ENCODE measurements around the gene OR10H5. TPM values are rescaled to one million over a fixed set of nuclear protein-coding genes. Genes with fewer than 3 reads are reported as not detected.
"Not testable (repeated sequence)": the region's sequence is repeated elsewhere in the genome, so short reads cannot be mapped to it uniquely, and the experiment has no call there.

The OR10H5 gene
- total and polyA plus RNA-seq, 11 donors = not detected

- Histone ChIP-seq H3K27ac (no peak overlapping the region), H3K9me3 (no peaks in the 10 kb centered on the region), H3K4me3 (no peak overlapping the region), H3K4me1 (peaks cover 0 to 10% (median 0%) of the 10 kb centered on the region in 12 donors), H3K36me3 (no peaks in the 10 kb centered on the region), H3K27me3 (peaks cover 0 to 5% (median 0%) of the 10 kb centered on the region in 9 donors)
- no peak for ATAC-seq
- intact Hi-C loops (cut with DNase I) = no loop called here
- DNase-seq = no peak
- 57 to 63% (median 62%) methylated on average over 10 to 11 of the region's 11 CpGs for WGBS, 4 donors
- no peak for TF ChIP-seq POLR2A (IDR thresholded peaks at IDR 0.05)
- TF ChIP-seq CTCF (IDR thresholded peaks at IDR 0.05) = no peak
Observed at GRCh38 chr19:15841875-15842569, 54.6 kb downstream of the OR10H5 start.

GRCh38 chr19:15843203-15843893 lies 55.9 kb downstream of the OR10H5 start:
- intact Hi-C loops (cut with DNase I) = no loop called here
- Histone ChIP-seq H3K27ac (no peak overlapping the region), H3K4me1 (no peaks in the 10 kb centered on the region), H3K4me3 (no peak overlapping the region), H3K36me3 (no peaks in the 10 kb centered on the region), H3K27me3 (peaks cover 0 to 7% (median 0%) of the 10 kb centered on the region in 9 donors), H3K9me3 (no peaks in the 10 kb centered on the region)
- DNase-seq = no peak
- no peak for ATAC-seq
- 58 to 64% (median 62%) methylated on average over 5 of the region's 5 CpGs for whole genome bisulfite sequencing, 4 donors
- TF ChIP-seq POLR2A (IDR thresholded peaks at IDR 0.05) = no peak
- TF ChIP-seq CTCF (IDR thresholded peaks at IDR 0.05) = no peak

- H3K4me3 ChIP-seq; ATAC-seq; H3K27ac ChIP-seq; intact Hi-C loops (cut with DNase I); DNase-seq; H3K36me3 ChIP-seq; H3K4me1 ChIP-seq; H3K27me3 ChIP-seq; H3K9me3 ChIP-seq: not testable (repeated sequence)
- WGBS, 4 donors = 54 to 66% (median 64%) methylated on average over 8 of the region's 8 CpGs
Observed at GRCh38 chr19:15843894-15844222, 56.4 kb downstream of the OR10H5 start.

GRCh38 chr19:15846923-15847322 lies 59.5 kb downstream of the OR10H5 start:
- H3K27me3 ChIP-seq = peaks cover 0 to 9% (median 0%) of the 10 kb centered on the region in 9 donors
- DNase-seq (no peak), ATAC-seq (no peak)
- no peaks in the 10 kb centered on the region for H3K4me1 ChIP-seq
- no peak for TF ChIP-seq POLR2A (IDR thresholded peaks at IDR 0.05)
- TF ChIP-seq CTCF (IDR thresholded peaks at IDR 0.05) = no peak
- H3K9me3 ChIP-seq = no peaks in the 10 kb centered on the region
- H3K4me3 ChIP-seq = no peak overlapping the region
- no peak overlapping the region for H3K27ac ChIP-seq
- 75 to 100% (median 85%) methylated on average over 1 to 6 of the region's 6 CpGs for WGBS, 4 donors
- no peaks in the 10 kb centered on the region for H3K36me3 ChIP-seq
- intact Hi-C loops (cut with DNase I) = no loop called here
